C4-2B (cell line): ENCODE results near the gene ICE1.
"Not testable (repeated sequence)": the region's sequence is repeated elsewhere in the genome, so short reads cannot be mapped to it uniquely, and the experiment has no call there.

Experiments used
- H3K27ac ChIP-seq: fragments of 450-650 bp; 2 replicates; pipeline ENCODE4 v1.5.1; 2017
- ZFX ChIP-seq: fragments of 450-650 bp; IDR thresholded peaks from 2 replicates; pipeline ENCODE4 v1.6.1; 2017
- TF ChIP-seq, protein P1 (sequence below): fragments of 450-650 bp; conservative IDR thresholded peaks from 2 replicates; pipeline ENCODE4 v1.5.1; 2017; ENCODE audit warnings: mild to moderate bottlenecking

The ICE1 gene

DNA sequence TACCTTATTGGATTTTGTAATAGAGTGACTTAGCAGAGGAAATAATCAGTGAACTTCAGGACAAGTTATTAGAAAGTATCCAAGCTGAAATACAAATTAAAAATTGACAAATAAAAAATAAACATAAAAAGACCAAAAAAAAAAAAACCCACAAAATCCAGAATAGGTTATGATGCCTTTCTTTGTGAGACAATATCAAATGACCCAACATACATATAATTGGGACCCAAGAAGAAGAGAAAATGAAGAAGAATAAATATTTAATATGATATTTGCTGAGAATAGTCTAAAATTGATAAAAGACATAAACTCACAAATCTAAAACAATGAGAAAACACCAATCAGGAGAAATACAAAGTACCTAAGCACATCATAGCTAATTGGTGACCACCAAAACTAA is 81.8 kb downstream of the ICE1 start:
- TF ChIP-seq, protein P1, sequence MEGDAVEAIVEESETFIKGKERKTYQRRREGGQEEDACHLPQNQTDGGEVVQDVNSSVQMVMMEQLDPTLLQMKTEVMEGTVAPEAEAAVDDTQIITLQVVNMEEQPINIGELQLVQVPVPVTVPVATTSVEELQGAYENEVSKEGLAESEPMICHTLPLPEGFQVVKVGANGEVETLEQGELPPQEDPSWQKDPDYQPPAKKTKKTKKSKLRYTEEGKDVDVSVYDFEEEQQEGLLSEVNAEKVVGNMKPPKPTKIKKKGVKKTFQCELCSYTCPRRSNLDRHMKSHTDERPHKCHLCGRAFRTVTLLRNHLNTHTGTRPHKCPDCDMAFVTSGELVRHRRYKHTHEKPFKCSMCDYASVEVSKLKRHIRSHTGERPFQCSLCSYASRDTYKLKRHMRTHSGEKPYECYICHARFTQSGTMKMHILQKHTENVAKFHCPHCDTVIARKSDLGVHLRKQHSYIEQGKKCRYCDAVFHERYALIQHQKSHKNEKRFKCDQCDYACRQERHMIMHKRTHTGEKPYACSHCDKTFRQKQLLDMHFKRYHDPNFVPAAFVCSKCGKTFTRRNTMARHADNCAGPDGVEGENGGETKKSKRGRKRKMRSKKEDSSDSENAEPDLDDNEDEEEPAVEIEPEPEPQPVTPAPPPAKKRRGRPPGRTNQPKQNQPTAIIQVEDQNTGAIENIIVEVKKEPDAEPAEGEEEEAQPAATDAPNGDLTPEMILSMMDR, result no peak
- H3K27ac ChIP-seq, result no peak overlapping the region

DNA sequence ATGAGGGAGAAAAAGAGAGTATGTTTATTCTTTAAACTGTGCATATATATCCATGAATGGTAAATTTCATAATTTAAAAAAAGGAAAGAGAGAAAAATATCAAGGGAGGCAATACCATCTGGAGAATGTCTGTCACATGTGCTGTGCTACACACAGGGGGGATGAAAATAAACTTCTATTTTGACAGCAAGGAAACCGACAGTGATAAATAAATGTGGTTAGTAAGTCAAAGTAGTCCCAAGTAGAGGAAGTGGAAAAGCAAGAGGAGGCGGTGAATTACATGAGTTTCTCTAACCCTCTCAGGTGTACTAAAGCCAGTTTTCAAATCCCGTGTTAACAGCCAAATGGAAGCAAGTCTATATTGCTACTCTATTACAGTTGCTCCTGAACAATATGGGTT is 83.3 kb downstream of the ICE1 start:
- H3K27ac ChIP-seq, result no peak overlapping the region

DNA sequence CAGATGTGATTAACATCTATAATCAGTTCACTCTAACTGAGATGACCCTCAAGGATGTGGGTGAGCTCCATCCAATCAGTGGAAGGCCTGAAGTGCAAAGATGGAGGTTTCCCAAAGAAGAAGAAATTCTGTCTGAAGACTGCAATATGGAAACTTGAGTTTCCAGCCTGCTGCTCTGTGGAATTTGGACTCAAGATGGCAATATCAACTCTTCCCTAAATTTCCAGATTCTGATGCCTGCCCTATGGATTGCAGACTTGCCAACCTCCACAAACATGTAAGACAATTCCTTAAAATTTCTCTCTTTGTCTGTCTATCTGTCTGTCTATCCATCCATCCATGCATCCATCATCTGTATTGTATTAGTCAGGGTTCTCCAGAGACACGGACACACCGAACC is 85.9 kb downstream of the ICE1 start:
- H3K27ac ChIP-seq, result no peak overlapping the region
- no peak for TF ChIP-seq ZFX
- TF ChIP-seq, protein P1, result no peak

More for the DNA sequence above, 83.3 kb downstream of the ICE1 start:
- no peak for TF ChIP-seq ZFX
- TF ChIP-seq, protein P1, result no peak

DNA sequence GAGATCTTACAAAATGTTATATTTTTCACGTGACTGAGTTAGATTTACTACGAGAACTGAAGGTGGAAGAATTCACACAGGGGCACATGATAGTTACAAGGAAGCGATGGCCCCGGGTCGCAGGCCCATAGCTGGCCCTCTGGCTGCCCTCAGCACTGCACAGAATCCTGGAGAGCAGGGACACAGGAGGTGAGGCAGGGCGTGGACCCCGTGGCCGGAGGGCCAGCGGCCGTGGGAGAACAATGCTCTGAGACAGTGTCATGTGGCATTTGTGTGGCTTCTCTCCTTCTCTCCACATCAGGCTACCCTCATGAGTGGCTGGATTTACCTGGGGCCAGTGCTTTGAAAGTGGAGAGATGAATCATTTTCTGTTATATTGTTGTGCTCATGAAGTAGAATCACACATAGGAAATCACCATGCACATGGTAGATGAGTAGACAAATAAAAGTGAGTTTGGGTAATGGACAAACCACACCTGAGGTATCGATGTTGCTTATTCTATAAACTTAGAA is 89.5 kb downstream of the ICE1 start:
- TF ChIP-seq, protein P1, result no peak
- no peak for TF ChIP-seq ZFX
- no peak overlapping the region for H3K27ac ChIP-seq

DNA sequence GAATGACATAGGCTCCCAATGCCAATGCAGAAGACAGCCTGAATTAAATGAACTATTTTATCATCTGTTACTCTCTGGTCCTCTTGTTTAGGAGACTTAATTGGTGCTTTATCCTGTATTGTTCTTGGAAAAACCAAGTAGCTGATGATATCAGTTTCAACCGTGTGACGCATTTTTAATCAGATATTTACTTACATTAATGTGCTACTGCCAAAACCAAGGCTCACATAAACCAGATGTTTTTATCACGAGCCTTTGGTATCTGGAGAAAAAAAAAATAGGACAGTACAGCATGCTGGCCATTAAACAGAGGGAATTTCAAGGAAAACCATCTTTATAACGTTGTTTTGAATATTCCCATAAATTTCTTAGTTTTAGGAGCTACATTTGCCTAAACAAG is 90.1 kb downstream of the ICE1 start:
- H3K27ac ChIP-seq, result no peak overlapping the region
- no peak for TF ChIP-seq ZFX
- TF ChIP-seq, protein P1, result no peak

DNA sequence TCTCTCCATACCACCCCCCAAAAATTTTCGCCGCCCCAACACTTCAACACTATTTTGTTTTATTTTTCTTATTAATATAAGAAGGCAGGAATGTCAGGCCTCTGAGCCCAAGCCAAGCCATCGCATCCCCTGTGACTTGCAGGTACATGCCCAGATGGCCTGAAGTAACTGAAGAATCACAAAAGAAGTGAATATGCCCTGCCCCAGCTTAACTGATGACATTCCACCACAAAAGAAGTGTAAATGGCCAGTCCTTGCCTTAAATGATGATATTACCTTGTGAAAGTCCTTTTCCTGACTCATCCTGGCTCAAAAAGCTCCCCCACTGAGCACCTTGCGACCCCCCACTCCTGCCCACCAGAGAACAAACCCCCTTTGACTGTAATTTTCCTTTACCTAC is 98.1 kb downstream of the ICE1 start:
- not testable (repeated sequence) for H3K27ac ChIP-seq

DNA sequence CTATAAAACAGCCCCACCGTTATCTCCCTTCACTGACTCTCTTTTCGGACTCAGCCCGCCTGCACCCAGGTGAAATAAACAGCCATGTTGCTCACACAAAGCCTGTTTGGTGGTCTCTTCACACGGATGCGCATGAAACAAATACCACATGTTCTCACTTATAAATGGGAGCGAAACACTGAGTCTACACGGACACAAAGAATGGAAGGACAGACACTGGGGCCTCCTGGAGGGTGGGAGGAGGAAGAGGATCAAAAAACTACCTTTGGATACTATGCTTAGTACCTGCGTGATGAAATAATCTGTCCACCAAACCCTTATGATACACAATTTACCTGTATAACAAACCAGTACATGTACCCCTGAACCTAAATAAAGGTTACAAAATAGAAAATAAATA is 98.6 kb downstream of the ICE1 start:
- TF ChIP-seq ZFX, result no peak
- TF ChIP-seq, protein P1, result no peak
- H3K27ac ChIP-seq, result no peak overlapping the region

DNA sequence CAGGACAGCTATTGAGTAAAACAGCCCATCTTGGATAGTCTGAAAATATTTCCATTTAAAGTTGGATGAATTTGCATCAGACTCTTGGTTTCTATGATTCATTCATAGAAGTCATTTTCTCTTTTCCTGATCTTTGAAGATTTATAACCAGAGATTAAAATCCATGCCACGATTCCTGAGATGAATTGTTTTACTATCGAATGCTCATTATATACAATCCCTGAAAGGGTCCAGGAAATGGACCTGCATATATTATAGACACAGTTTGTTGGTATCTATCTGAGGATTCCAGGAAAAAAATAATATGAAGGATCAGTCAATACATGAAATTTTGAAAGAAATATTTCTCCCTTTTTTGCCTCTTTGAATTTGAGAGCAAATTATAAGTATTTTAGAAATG is 99.0 kb downstream of the ICE1 start:
- H3K27ac ChIP-seq, result no peak overlapping the region

More for the DNA sequence above, 99.0 kb downstream of the ICE1 start:
- TF ChIP-seq, protein P1, result no peak
- no peak for TF ChIP-seq ZFX
